ENCODE data around the gene CEP112.

DNA sequence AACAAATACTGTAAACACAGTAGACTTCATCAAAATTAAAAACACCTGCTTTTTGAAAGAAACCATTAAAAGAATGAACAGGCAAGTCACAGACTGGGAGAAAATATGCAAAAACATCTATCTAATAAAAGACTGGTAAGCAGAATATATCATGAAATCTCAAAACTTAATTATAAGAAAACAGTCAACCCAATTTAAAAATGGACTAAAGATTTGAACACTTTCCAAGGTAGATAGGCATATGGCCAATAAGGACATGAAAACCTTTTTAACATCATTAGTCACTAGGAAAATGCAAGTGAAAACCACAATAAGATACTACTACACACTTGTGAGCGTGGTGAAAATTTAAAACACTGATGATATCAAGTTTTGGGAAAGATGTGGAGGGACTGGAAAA is 218.7 kb downstream of the CEP112 start:
- TF ChIP-seq CTCF (IDR thresholded peaks at IDR 0.05; ENCODE audit: poor library complexity, severe bottlenecking) (no peak), EZH2 (IDR thresholded peaks at IDR 0.05; ENCODE audit: borderline replicate concordance, insufficient read depth, low read length, poor library complexity, severe bottlenecking) (no peak)

All from neural cell (in vitro differentiated cells).